Neuronal stem cell (in vitro differentiated cells): ENCODE data around the gene CETP.

Source experiments
- DNase-seq: peaks from one replicate; pipeline ENCODE4 v3.0.0-alpha.2; 2013; ENCODE audit warnings: low spot score
- H2AFZ ChIP-seq: one replicate; pipeline ENCODE4 v1.6.1; 2013; ENCODE audit warnings: mild to moderate bottlenecking, low read length, inconsistent platforms
- H2AK5ac ChIP-seq: 2 replicates; pipeline ENCODE4 v1.6.1; 2013; ENCODE audit warnings: low read depth, mild to moderate bottlenecking, inconsistent platforms, low read length, moderate library complexity, mixed read lengths
- H2BK120ac ChIP-seq: 2 replicates; pipeline ENCODE4 v1.6.1; 2013; ENCODE audit warnings: low read depth, mild to moderate bottlenecking, inconsistent platforms, low read length, moderate library complexity, mixed read lengths
- H2BK12ac ChIP-seq: one replicate; pipeline ENCODE4 v1.6.1; 2013; ENCODE audit warnings: low read length, inconsistent platforms
- H2BK15ac ChIP-seq: 2 replicates; pipeline ENCODE4 v1.6.1; 2013; ENCODE audit warnings: mild to moderate bottlenecking, low read length, inconsistent platforms, mixed read lengths
- H2BK5ac ChIP-seq: one replicate; pipeline ENCODE4 v1.6.1; 2013; ENCODE audit warnings: inconsistent platforms, mild to moderate bottlenecking, low read length, moderate library complexity
- H3K14ac ChIP-seq: one replicate; pipeline ENCODE4 v1.6.1; 2013; ENCODE audit warnings: low read length, inconsistent platforms
- H3K18ac ChIP-seq: 2 replicates; pipeline ENCODE4 v1.6.1; 2013; ENCODE audit warnings: low read length, inconsistent platforms
- H3K23ac ChIP-seq: 2 replicates; pipeline ENCODE4 v1.6.1; 2013; ENCODE audit warnings: low read depth, mild to moderate bottlenecking, mixed read lengths, low read length, inconsistent platforms; ENCODE audit not compliant: poor library complexity
- H3K27ac ChIP-seq: replicated peaks from 3 replicates; pipeline ENCODE4 v1.5.1; 2013; ENCODE audit warnings: low read length, inconsistent platforms
- H3K27me3 ChIP-seq, 3 experiments: 2 replicates each; pipeline ENCODE4 v1.6.1; 2013; ENCODE audit warnings: low read length in 3 of 3, mild to moderate bottlenecking in 2 of 3, inconsistent platforms in 1 of 3, low read depth in 1 of 3, mixed read lengths in 1 of 3, moderate library complexity in 1 of 3; ENCODE audit not compliant: control insufficient read depth in 3 of 3, insufficient read depth in 3 of 3
- H3K36me3 ChIP-seq, 2 donors: replicated peaks in 1 of 2; 2 replicates each; pipeline ENCODE4 v1.6.1; 2013; ENCODE audit warnings: low read length in 2 of 2; ENCODE audit not compliant: control insufficient read depth in 2 of 2, insufficient read depth in 2 of 2
- H3K4ac ChIP-seq: 2 replicates; pipeline ENCODE4 v1.6.1; 2013; ENCODE audit warnings: inconsistent platforms, mild to moderate bottlenecking, low read length, moderate library complexity
- H3K4me1 ChIP-seq, 2 donors: 1 replicate in 1 of 2; 2 replicates in 1 of 2; pipeline ENCODE4 v1.6.1; 2013; ENCODE audit warnings: low read length in 2 of 2, low read depth in 1 of 2; ENCODE audit not compliant: control insufficient read depth in 2 of 2, insufficient read depth in 1 of 2
- H3K4me2 ChIP-seq: one replicate; pipeline ENCODE4 v1.6.1; 2013; ENCODE audit warnings: mild to moderate bottlenecking, low read length, inconsistent platforms; ENCODE audit not compliant: insufficient read depth, poor library complexity, severe bottlenecking
- H3K4me3 ChIP-seq, 2 donors: 2 replicates each; pipeline ENCODE4 v1.5.1; 2013; ENCODE audit warnings: low read length in 2 of 2, mild to moderate bottlenecking in 2 of 2, inconsistent platforms in 1 of 2, moderate library complexity in 1 of 2
- H3K79me1 ChIP-seq: one replicate; pipeline ENCODE4 v1.6.1; 2013; ENCODE audit warnings: low read depth, mild to moderate bottlenecking, inconsistent platforms, low read length, moderate library complexity
- H3K9ac ChIP-seq: one replicate; pipeline ENCODE4 v1.6.1; 2013; ENCODE audit warnings: mild to moderate bottlenecking, low read depth, low read length, inconsistent platforms; ENCODE audit not compliant: poor library complexity
- H3K9me3 ChIP-seq, 2 donors: replicated peaks in 1 of 2; 2 replicates each; pipeline versions ENCODE3 to v1.6.1; 2013; ENCODE audit warnings: low read length in 2 of 2, mild to moderate bottlenecking in 2 of 2, inconsistent platforms in 1 of 2, low read depth in 1 of 2, mixed read lengths in 1 of 2, moderate library complexity in 1 of 2; ENCODE audit not compliant: control insufficient read depth in 2 of 2, insufficient read depth in 1 of 2
- H4K8ac ChIP-seq: one replicate; pipeline ENCODE4 v1.6.1; 2013; ENCODE audit warnings: low read depth, mild to moderate bottlenecking, inconsistent platforms, low read length, moderate library complexity
- H4K91ac ChIP-seq: one replicate; pipeline ENCODE4 v1.6.1; 2013; ENCODE audit warnings: low read length, low read depth, mild to moderate bottlenecking, inconsistent platforms; ENCODE audit not compliant: poor library complexity
- WGBS, 2 donors: extraction: QIAGEN DNeasy Blood & Tissue Kit; methylation state at CpG; one replicate each; pipeline ENCODE4 v1.1.7; 2013; ENCODE audit warnings: missing lambda C conversion rate in 2 of 2, mixed read lengths in 1 of 2; ENCODE audit not compliant: insufficient read length in 2 of 2, insufficient replicate concordance in 1 of 2; ENCODE audit errors: extremely low coverage in 2 of 2; 5-methylcytosine and 5-hydroxymethylcytosine counted together

Gene CETP

DNA sequence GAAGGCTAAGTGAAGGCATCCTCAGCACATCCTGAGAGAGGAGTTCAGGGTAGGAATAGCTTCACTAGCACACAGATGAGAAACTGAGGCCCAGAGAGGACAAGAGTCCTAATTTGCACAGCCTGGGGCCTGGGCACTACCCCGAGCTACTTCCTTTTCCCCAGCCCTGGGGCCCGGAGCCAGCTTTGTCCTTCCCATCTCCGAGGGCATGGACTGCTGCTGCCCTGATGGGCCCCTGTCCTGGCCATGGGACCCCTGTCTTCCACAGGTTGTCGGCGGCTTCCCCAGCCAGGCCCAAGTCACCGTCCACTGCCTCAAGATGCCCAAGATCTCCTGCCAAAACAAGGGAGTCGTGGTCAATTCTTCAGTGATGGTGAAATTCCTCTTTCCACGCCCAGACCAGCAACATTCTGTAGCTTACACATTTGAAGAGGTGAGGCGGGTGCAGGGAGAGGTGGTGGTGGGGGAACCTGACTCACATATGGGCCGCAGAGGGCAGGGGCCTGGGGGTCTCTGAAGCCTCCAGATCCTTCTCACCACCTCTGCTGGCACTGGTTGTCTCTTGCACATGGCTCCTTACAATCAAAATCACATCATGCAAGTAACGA is 16.2 kb downstream of the CETP start:
- Histone ChIP-seq H2AFZ (no peak overlapping the region), H3K14ac (no peak overlapping the region), H3K27me3 (peaks cover 0 to 32% (median 0%) of the 10 kb centered on the region in 3 experiments), H3K4me2 (no peak overlapping the region), H4K91ac (no peak overlapping the region), H3K9ac (no peak overlapping the region), H3K36me3 (no peaks in the 10 kb centered on the region), H2BK15ac (no peak overlapping the region), H2AK5ac (peak overlapping the region; percentile 56), H2BK5ac (no peak overlapping the region), H2BK12ac (no peak overlapping the region), H3K4ac (no peak overlapping the region), H3K4me1 (peaks cover 6 to 7% of the 10 kb centered on the region in 2 donors), H3K4me3 (no peak overlapping the region), H3K79me1 (no peaks in the 10 kb centered on the region), H3K23ac (no peak overlapping the region), H3K27ac (no peak overlapping the region), H4K8ac (no peak overlapping the region), H3K18ac (no peak overlapping the region), H2BK120ac (no peak overlapping the region), H3K9me3 (no peaks in the 10 kb centered on the region)
- no peak for DNase-seq
- no CpG with 5 or more reads among the region's 11 CpGs for WGBS, 2 donors

DNA sequence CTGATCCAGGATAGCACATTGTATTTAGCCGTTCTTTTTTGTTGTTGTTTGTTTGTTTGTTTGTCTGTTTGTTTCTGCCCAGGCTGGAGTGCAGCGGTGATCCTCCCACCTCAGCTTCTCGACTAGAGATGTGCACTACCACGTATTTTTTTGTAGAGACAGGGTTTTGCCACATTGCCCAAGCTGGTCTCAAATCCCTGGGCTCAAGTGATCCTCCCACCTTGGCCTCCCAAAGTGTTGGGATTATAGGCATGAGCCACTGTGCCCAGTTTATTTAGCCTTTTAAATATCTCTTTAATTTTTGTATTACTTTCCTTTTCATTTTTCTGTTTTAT is 18.4 kb downstream of the CETP start:
- Histone ChIP-seq H3K4ac (no peak overlapping the region), H3K4me1 (peaks cover 6 to 7% of the 10 kb centered on the region in 2 donors), H3K27ac (no peak overlapping the region), H2BK5ac (no peak overlapping the region), H3K79me1 (no peaks in the 10 kb centered on the region), H4K91ac (no peak overlapping the region), H3K4me2 (no peak overlapping the region), H3K23ac (no peak overlapping the region), H4K8ac (no peak overlapping the region), H2AFZ (no peak overlapping the region), H3K18ac (no peak overlapping the region), H2AK5ac (no peak overlapping the region), H3K9me3 (no peaks in the 10 kb centered on the region), H3K14ac (no peak overlapping the region), H2BK120ac (no peak overlapping the region), H3K4me3 (no peak overlapping the region), H3K36me3 (no peaks in the 10 kb centered on the region), H3K27me3 (peaks cover 0 to 44% (median 0%) of the 10 kb centered on the region in 3 experiments), H2BK15ac (no peak overlapping the region), H3K9ac (no peak overlapping the region), H2BK12ac (no peak overlapping the region)
- DNase-seq: no peak
- no CpG with 5 or more reads among the region's 4 CpGs for WGBS, 2 donors

DNA sequence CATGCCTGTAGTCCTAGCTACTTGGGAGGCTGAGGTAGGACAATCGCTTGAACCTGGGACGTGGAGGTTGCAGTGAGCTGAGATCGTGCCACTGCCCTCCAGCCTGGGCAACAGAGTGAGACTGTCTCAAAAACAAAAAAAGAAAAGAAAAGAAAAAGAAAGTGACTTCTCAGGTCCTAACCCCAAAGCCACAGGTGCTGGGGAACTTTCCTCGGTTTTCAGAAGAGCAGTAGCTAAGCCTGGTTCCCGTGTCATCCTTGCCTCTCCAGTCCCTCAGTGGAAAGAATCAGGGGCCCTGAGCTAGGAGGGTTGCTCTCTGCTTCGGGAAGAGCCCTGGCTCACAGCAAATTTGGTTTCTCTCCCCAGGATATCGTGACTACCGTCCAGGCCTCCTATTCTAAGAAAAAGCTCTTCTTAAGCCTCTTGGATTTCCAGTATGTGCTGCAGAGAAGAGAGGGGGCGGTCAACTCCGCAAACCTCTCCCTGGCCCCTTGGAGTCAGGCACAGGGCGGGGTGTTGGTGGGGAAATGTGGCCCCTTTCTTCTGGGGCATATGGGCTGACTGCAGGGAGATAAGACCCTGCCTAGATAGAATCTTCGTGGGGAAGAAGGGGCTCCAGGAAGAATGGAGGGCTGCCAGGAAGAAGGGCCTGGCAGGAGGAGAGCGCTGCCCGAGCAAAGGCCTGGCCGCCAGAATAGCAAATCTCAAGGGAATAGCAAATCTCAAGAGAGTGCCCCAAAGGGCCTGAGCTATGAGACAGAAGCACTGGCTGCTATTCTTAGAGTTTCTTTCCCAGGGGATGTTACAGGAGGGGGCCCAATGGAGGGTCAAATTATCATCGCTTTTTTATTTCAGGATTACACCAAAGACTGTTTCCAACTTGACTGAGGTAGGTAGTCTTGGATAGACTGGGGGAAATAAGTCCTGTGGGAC is 19.3 kb downstream of the CETP start:
- H3K79me1 ChIP-seq: no peaks in the 10 kb centered on the region
- H3K27ac ChIP-seq: peak overlapping the region; percentile 27
- peak overlapping the region; percentile 24 for H2BK12ac ChIP-seq
- H2AK5ac ChIP-seq: no peak overlapping the region
- H3K18ac ChIP-seq: peak overlapping the region; percentile 18
- WGBS, 2 donors: no CpG with 5 or more reads among the region's 16 CpGs
- peaks cover 0 to 47% (median 0%) of the 10 kb centered on the region in 3 experiments for H3K27me3 ChIP-seq
- no peak overlapping the region for H4K91ac ChIP-seq
- H4K8ac ChIP-seq: no peak overlapping the region
- no peak overlapping the region for H3K4me2 ChIP-seq
- H3K9me3 ChIP-seq: no peaks in the 10 kb centered on the region
- DNase-seq: no peak
- peaks cover 6 to 7% of the 10 kb centered on the region in 2 donors for H3K4me1 ChIP-seq
- no peak overlapping the region for H3K23ac ChIP-seq
- H3K36me3 ChIP-seq: no peaks in the 10 kb centered on the region
- H3K4ac ChIP-seq: no peak overlapping the region
- H2AFZ ChIP-seq: peak overlapping the region; percentile 72
- H2BK5ac ChIP-seq: no peak overlapping the region
- no peak overlapping the region for H3K14ac ChIP-seq
- H3K9ac ChIP-seq: no peak overlapping the region
- no peak overlapping the region for H3K4me3 ChIP-seq
- no peak overlapping the region for H2BK120ac ChIP-seq
- H2BK15ac ChIP-seq: no peak overlapping the region

DNA sequence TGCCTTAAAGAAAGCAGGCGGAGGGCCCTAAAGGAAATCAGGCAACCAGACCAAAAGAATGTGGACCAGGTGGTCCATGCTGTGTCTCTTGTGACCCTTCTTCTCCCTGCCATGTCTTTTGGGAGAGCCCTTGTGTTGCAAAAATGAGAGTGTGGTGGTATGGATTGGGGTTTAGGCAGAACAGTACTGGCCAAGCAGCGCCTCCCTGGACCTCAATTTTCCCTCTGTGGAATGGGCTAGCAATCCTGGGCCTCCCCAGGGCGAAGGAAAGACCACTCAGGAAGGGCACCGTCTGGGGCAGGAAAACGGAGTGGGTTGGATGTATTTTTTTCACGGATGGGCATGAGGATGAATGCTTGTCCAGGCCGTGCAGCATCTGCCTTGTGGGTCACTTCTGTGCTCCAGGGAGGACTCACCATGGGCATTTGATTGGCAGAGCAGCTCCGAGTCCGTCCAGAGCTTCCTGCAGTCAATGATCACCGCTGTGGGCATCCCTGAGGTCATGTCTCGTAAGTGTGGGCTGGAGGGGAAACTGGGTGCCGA is 20.1 kb downstream of the CETP start:
- no peak overlapping the region for H2BK120ac ChIP-seq
- peak overlapping the region; percentile 72 for H2AFZ ChIP-seq
- no peak overlapping the region for H3K4me3 ChIP-seq
- no CpG with 5 or more reads among the region's 12 CpGs for WGBS, 2 donors
- peaks cover 0 to 51% (median 0%) of the 10 kb centered on the region in 3 experiments for H3K27me3 ChIP-seq
- DNase-seq: no peak
- no peak overlapping the region for H2BK15ac ChIP-seq
- H3K4me2 ChIP-seq: no peak overlapping the region
- H2BK5ac ChIP-seq: no peak overlapping the region
- no peak overlapping the region for H3K4ac ChIP-seq
- H3K9ac ChIP-seq: no peak overlapping the region
- H4K8ac ChIP-seq: no peak overlapping the region
- peak overlapping the region; percentile 15 for H3K14ac ChIP-seq
- H3K79me1 ChIP-seq: no peaks in the 10 kb centered on the region
- no peak overlapping the region for H4K91ac ChIP-seq
- H2AK5ac ChIP-seq: no peak overlapping the region
- no peak overlapping the region for H3K18ac ChIP-seq
- no peaks in the 10 kb centered on the region for H3K9me3 ChIP-seq
- no peak overlapping the region for H3K23ac ChIP-seq
- H3K4me1 ChIP-seq: peaks cover 6 to 7% of the 10 kb centered on the region in 2 donors
- no peak overlapping the region for H2BK12ac ChIP-seq
- H3K27ac ChIP-seq: no peak overlapping the region
- H3K36me3 ChIP-seq: no peaks in the 10 kb centered on the region
